HCT116 (cell line): ENCODE data around the gene DNAL4. TPM values are rescaled to one million over a fixed set of nuclear protein-coding genes. Genes with fewer than 3 reads are reported as not detected.

Source experiments
- ATAC-seq: fragments of 200-7000 bp; cut with Tn5 transposase; 2 replicates; pipeline ENCODE4 v1.9.1; 2020; ENCODE audit warnings: mild to moderate bottlenecking, moderate library complexity
- BruUV-seq: library from RNA; stranded (reverse); fragments of 400-500 nt; replicated peaks from 2 replicates; lab custom pipeline; 2021; lab: Mats Ljungman, UMichigan
- CTCF ChIA-PET: fragments of 300-600 bp; sonication (Branson Sonifier 250); formaldehyde crosslinking; loops from one replicate; lab custom pipeline; 2021; ENCODE audit warnings: antibody characterized with exemption; lab: Charles Lee
- POLR2A ChIA-PET: fragments of 300-600, 350-600 bp; sonication (Branson Sonifier 250); formaldehyde crosslinking; loops from one replicate; lab custom pipeline; 2021; ENCODE audit warnings: antibody characterized with exemption; lab: Charles Lee
- RAD21 ChIA-PET, 2 experiments: fragments of 300-600 bp; sonication (Branson Sonifier 250); formaldehyde crosslinking; loops; one replicate each; lab custom pipeline; 2023; ENCODE audit warnings: low total read pairs in 2 of 2; ENCODE audit not compliant: uncharacterized antibody in 2 of 2, unreplicated experiment in 2 of 2, low non-redundant PET in 1 of 2; lab: Charles Lee
- DNase-seq: peaks from one replicate; pipeline ENCODE4 v3.0.0-alpha.2; 2010; ENCODE audit warnings: low read depth, low spot score
- H2AFZ ChIP-seq: fragments of 200-600 bp; shearing (Covaris generic), sonication (generic); 2 replicates; pipeline ENCODE4 v1.6.1; 2017; ENCODE audit warnings: low read depth, mixed run types, mixed read lengths, antibody characterized with exemption, low read length; ENCODE audit not compliant: poor library complexity, severe bottlenecking
- H3K27ac ChIP-seq: 2 replicates; pipeline ENCODE4 v1.5.1; 2012; ENCODE audit warnings: low read depth, low read length
- H3K27me3 ChIP-seq: fragments of 200-600 bp; sonication (generic); 2 replicates; pipeline ENCODE4 v1.6.1; 2016; ENCODE audit warnings: mixed run types, low read length, mixed read lengths; ENCODE audit not compliant: insufficient read depth
- H3K36me3 ChIP-seq, 2 experiments: fragments of 200-500 bp in 1 of 2; fragments of 200-600 bp in 1 of 2; sonication (Bioruptor generic) in 1 of 2; sonication (generic) in 1 of 2; 2 replicates each; pipeline versions ENCODE4 v1.5.1 to v1.6.1; 2014 to 2016; ENCODE audit warnings: low read length in 2 of 2, inconsistent platforms in 1 of 2, mixed read lengths in 1 of 2, mixed run types in 1 of 2; ENCODE audit not compliant: insufficient read depth in 2 of 2, control insufficient read depth in 1 of 2
- H3K4me1 ChIP-seq, 2 experiments: fragments of 200-600 bp in 1 of 2; sonication (generic) in 1 of 2; 2 replicates each; pipeline versions ENCODE4 v1.5.1 to v1.6.1; 2012 to 2017; ENCODE audit warnings: low read length in 2 of 2, inconsistent platforms in 1 of 2, mild to moderate bottlenecking in 1 of 2, mixed read lengths in 1 of 2, mixed run types in 1 of 2, moderate library complexity in 1 of 2; ENCODE audit not compliant: insufficient read depth in 2 of 2, control insufficient read depth in 1 of 2
- H3K4me2 ChIP-seq: fragments of 200-600 bp; sonication (generic); 2 replicates; pipeline ENCODE4 v1.6.1; 2017; ENCODE audit warnings: mixed run types, low read length, mixed read lengths
- H3K4me3 ChIP-seq, 2 experiments: fragments of 200-600 bp in 1 of 2; sonication (generic) in 1 of 2; replicated peaks in 1 of 2; 2 replicates each; pipeline ENCODE4 v1.5.1; 2011 to 2016; ENCODE audit warnings: low read length in 2 of 2, control low read depth in 1 of 2, low read depth in 1 of 2, mild to moderate bottlenecking in 1 of 2, mixed read lengths in 1 of 2, mixed run types in 1 of 2
- H3K79me2 ChIP-seq: fragments of 200-600 bp; sonication (generic); 2 replicates; pipeline ENCODE4 v1.6.1; 2017; ENCODE audit warnings: mild to moderate bottlenecking, mixed run types, low read length, moderate library complexity, mixed read lengths; ENCODE audit not compliant: insufficient read depth
- H3K9ac ChIP-seq: fragments of 200-600 bp; sonication (generic); 2 replicates; pipeline ENCODE4 v1.6.1; 2016; ENCODE audit warnings: low read length, mixed read lengths
- H3K9me2 ChIP-seq: fragments of 200-600 bp; sonication (generic), shearing (Covaris generic); 2 replicates; pipeline ENCODE4 v1.6.1; 2017; ENCODE audit warnings: mixed run types, mild to moderate bottlenecking, moderate library complexity; ENCODE audit not compliant: insufficient read depth
- H3K9me3 ChIP-seq, 2 experiments: fragments of 200-500 bp in 1 of 2; fragments of 200-600 bp in 1 of 2; sonication (Bioruptor generic) in 1 of 2; sonication (generic) in 1 of 2; 2 replicates each; pipeline ENCODE4 v1.6.1; 2014 to 2017; ENCODE audit warnings: low read length in 2 of 2, mixed read lengths in 2 of 2, inconsistent platforms in 1 of 2, low read depth in 1 of 2, mild to moderate bottlenecking in 1 of 2, mixed run types in 1 of 2, moderate library complexity in 1 of 2; ENCODE audit not compliant: control insufficient read depth in 1 of 2, insufficient read depth in 1 of 2
- H4K20me1 ChIP-seq: fragments of 200-600 bp; sonication (generic), shearing (Covaris generic); 2 replicates; pipeline ENCODE4 v1.6.1; 2017; ENCODE audit warnings: mixed run types, mild to moderate bottlenecking, moderate library complexity; ENCODE audit not compliant: insufficient read depth
- CBX3 ChIP-seq: IDR thresholded peaks from 2 replicates; pipeline ENCODE4 v1.6.1; 2012; ENCODE audit warnings: low read depth
- CEBPB ChIP-seq: IDR thresholded peaks from 2 replicates; pipeline ENCODE4 v1.6.1; 2012; ENCODE audit warnings: low read depth
- EZH2 ChIP-seq: fragments of 200-600 bp; sonication (generic); IDR thresholded peaks from 2 replicates; pipeline ENCODE4 v1.6.1; 2017; ENCODE audit warnings: antibody characterized with exemption, mixed run types
- EZH2phosphoT487 ChIP-seq: fragments of 200-600 bp; IDR thresholded peaks from 2 replicates; pipeline ENCODE4 v1.6.1; 2018; ENCODE audit warnings: antibody characterized with exemption, borderline replicate concordance
- JUND ChIP-seq: IDR thresholded peaks from 2 replicates; pipeline ENCODE4 v1.6.1; 2012
- POLR2AphosphoS5 ChIP-seq: IDR thresholded peaks from 2 replicates; pipeline ENCODE4 v1.6.1; 2011; ENCODE audit warnings: mild to moderate bottlenecking, low read depth, low read length, moderate library complexity
- RAD21 ChIP-seq: IDR thresholded peaks from 2 replicates; pipeline ENCODE4 v1.6.1; 2012; ENCODE audit warnings: low read depth, mild to moderate bottlenecking
- SP1 ChIP-seq: IDR thresholded peaks from 2 replicates; pipeline ENCODE4 v1.6.1; 2012; ENCODE audit warnings: low read depth
- SRF ChIP-seq: IDR thresholded peaks from 2 replicates; pipeline ENCODE4 v1.6.1; 2012; ENCODE audit warnings: low read depth
- TCF7L2 ChIP-seq: IDR thresholded peaks from 2 replicates; pipeline ENCODE4 v1.7.0; 2011; ENCODE audit warnings: borderline replicate concordance, inconsistent platforms; ENCODE audit not compliant: insufficient read depth, insufficient read length; ENCODE audit errors: extremely low read depth
- YY1 ChIP-seq: IDR thresholded peaks from 2 replicates; pipeline ENCODE4 v1.6.1; 2011; ENCODE audit warnings: low read length, low read depth, moderate library complexity, mild to moderate bottlenecking; ENCODE audit not compliant: insufficient replicate concordance; ENCODE audit errors: extremely low read depth
- ZFX ChIP-seq: fragments of 450-650 bp; IDR thresholded peaks from 2 replicates; pipeline ENCODE4 v1.6.1; 2017
- ZNF274 ChIP-seq: fragments of 200-500 bp; sonication (Bioruptor generic); IDR thresholded peaks from 2 replicates; pipeline ENCODE4 v1.6.1; 2014; ENCODE audit warnings: mild to moderate bottlenecking, low read depth, low read length, inconsistent platforms
- intact Hi-C: fragments of 100-400 bp; cut with micrococcal nuclease; formaldehyde crosslinking; loops from 2 replicates; pipeline ENCODE4 v1.10.0; 2022
- total RNA-seq: library from RNA; stranded (reverse); gene quantifications from one replicate; pipeline ENCODE4 v1.2.1, GENCODE V29; 2021; ENCODE audit not compliant: unreplicated experiment
- TF ChIP-seq, protein P1 (sequence below): IDR thresholded peaks from 2 replicates; pipeline ENCODE4 v1.6.1; 2012
- TF ChIP-seq, protein P2 (sequence below): IDR thresholded peaks from 2 replicates; pipeline ENCODE4 v1.6.1; 2011; ENCODE audit warnings: mild to moderate bottlenecking, low read length, moderate library complexity; ENCODE audit not compliant: insufficient replicate concordance; ENCODE audit errors: extremely low read depth
- TF ChIP-seq, protein P3 (sequence below): IDR thresholded peaks from 2 replicates; pipeline ENCODE4 v1.6.1; 2012; ENCODE audit warnings: low read depth

Gene DNAL4
- total RNA-seq, 1 experiment from 2014 or later, result 18.3 TPM

DNA sequence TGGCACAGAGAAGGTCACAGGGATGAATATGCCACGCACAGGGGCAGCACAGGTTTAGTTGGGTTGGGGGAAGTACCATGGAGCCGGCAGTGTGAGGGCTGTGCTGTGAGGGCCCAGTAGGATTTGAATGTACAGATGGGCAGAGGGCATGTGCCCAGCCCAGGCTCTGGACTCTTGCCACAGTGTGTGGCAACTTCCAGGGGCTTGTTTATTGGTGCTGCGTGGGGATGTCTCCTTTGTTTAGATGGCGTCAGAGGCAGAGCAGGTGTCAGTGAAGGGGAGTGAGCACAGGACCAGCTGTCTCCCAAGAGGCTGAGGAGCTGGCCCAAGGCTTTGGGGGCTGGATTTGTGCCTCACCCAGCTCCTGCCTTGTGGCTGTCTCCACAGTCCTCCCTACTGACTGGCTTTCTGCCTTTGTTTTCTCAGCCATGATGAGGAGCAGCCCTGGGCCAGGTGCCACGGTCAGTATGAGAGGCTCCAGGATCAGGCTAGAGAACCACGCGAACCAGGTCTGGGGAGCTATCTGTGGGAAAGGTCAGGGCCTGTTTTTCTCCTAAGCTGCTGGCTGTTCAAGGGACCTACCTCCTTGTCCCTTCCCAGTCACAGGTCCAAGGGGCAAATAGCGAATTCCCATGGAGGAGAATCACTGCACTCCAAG lies 60.1 kb downstream of the DNAL4 start:
- no peaks in the 10 kb centered on the region for H3K9me3 ChIP-seq
- H3K36me3 ChIP-seq, result peaks cover 27 to 38% of the 10 kb centered on the region in 2 experiments; a peak in 3 of 4 replicates
- no peaks in the 10 kb centered on the region for H4K20me1 ChIP-seq
- POLR2A ChIA-PET, result interaction anchor here (1.2 to 1.6 kb wide), 2 partner anchors 13 to 16 kb away, joined by 3 read pairs; no protein-coding TSS in a partner anchor
- ATAC-seq (peak; percentile 9; the same call in 1 of the 2 replicates), DNase-seq (no peak)
- no peak for TF ChIP-seq JUND
- TF ChIP-seq POLR2AphosphoS5, result no peak; the same call in 1 of the 2 replicates
- no peak for TF ChIP-seq EZH2phosphoT487
- no peak for TF ChIP-seq CBX3
- TF ChIP-seq, protein P1, sequence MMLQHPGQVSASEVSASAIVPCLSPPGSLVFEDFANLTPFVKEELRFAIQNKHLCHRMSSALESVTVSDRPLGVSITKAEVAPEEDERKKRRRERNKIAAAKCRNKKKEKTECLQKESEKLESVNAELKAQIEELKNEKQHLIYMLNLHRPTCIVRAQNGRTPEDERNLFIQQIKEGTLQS, result no peak
- no peak for TF ChIP-seq RAD21
- no peak for TF ChIP-seq EZH2
- no peak for TF ChIP-seq SRF
- TF ChIP-seq CEBPB, result no peak
- TF ChIP-seq TCF7L2, result no peak
- TF ChIP-seq, protein P2, sequence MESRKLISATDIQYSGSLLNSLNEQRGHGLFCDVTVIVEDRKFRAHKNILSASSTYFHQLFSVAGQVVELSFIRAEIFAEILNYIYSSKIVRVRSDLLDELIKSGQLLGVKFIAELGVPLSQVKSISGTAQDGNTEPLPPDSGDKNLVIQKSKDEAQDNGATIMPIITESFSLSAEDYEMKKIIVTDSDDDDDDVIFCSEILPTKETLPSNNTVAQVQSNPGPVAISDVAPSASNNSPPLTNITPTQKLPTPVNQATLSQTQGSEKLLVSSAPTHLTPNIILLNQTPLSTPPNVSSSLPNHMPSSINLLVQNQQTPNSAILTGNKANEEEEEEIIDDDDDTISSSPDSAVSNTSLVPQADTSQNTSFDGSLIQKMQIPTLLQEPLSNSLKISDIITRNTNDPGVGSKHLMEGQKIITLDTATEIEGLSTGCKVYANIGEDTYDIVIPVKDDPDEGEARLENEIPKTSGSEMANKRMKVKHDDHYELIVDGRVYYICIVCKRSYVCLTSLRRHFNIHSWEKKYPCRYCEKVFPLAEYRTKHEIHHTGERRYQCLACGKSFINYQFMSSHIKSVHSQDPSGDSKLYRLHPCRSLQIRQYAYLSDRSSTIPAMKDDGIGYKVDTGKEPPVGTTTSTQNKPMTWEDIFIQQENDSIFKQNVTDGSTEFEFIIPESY, result no peak
- TF ChIP-seq ZNF274, result no peak
- TF ChIP-seq SP1, result no peak
- no peak for TF ChIP-seq YY1
- TF ChIP-seq, protein P3, sequence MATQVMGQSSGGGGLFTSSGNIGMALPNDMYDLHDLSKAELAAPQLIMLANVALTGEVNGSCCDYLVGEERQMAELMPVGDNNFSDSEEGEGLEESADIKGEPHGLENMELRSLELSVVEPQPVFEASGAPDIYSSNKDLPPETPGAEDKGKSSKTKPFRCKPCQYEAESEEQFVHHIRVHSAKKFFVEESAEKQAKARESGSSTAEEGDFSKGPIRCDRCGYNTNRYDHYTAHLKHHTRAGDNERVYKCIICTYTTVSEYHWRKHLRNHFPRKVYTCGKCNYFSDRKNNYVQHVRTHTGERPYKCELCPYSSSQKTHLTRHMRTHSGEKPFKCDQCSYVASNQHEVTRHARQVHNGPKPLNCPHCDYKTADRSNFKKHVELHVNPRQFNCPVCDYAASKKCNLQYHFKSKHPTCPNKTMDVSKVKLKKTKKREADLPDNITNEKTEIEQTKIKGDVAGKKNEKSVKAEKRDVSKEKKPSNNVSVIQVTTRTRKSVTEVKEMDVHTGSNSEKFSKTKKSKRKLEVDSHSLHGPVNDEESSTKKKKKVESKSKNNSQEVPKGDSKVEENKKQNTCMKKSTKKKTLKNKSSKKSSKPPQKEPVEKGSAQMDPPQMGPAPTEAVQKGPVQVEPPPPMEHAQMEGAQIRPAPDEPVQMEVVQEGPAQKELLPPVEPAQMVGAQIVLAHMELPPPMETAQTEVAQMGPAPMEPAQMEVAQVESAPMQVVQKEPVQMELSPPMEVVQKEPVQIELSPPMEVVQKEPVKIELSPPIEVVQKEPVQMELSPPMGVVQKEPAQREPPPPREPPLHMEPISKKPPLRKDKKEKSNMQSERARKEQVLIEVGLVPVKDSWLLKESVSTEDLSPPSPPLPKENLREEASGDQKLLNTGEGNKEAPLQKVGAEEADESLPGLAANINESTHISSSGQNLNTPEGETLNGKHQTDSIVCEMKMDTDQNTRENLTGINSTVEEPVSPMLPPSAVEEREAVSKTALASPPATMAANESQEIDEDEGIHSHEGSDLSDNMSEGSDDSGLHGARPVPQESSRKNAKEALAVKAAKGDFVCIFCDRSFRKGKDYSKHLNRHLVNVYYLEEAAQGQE, result no peak
- TF ChIP-seq ZFX, result no peak
- no peak overlapping the region for H3K9ac ChIP-seq
- RAD21 ChIA-PET, result no interaction called here
- intact Hi-C loops, result no loop called here
- no TSS peak for BruUV-seq
- no peaks in the 10 kb centered on the region for H3K79me2 ChIP-seq
- no peak overlapping the region for H3K4me2 ChIP-seq
- CTCF ChIA-PET, result interaction anchor here (0.8 to 3.1 kb wide), 7 partner anchors 9 to 35 kb away, joined by 3 to 19 read pairs (median 5); no protein-coding TSS in a partner anchor
- no peak overlapping the region for H2AFZ ChIP-seq
- H3K27ac ChIP-seq, result no peak overlapping the region
- no peaks in the 10 kb centered on the region for H3K27me3 ChIP-seq
- peaks cover 0 to 4% of the 10 kb centered on the region in 2 experiments; a peak in 1 of 4 replicates for H3K4me1 ChIP-seq
- H3K9me2 ChIP-seq, result no peaks in the 10 kb centered on the region
- no peak overlapping the region for H3K4me3 ChIP-seq
